HEK293 (cell line): ENCODE measurements around the gene TSACC.

ENCODE experiments used
- ATF2 ChIP-seq: fragments of 450-650 bp; formaldehyde crosslinking; IDR thresholded peaks from 2 replicates; pipeline ENCODE4 v1.5.1; 2016; ENCODE audit warnings: missing biosample characterization, missing genetic modification characterization, low read depth
- CTCF ChIP-seq: fragments of 450-650 bp; formaldehyde crosslinking; IDR thresholded peaks from 2 replicates; pipeline ENCODE4 v1.5.1; 2016; ENCODE audit warnings: missing biosample characterization, missing genetic modification characterization
- FEZF1 ChIP-seq: fragments of 450-650 bp; formaldehyde crosslinking; IDR thresholded peaks from 2 replicates; pipeline ENCODE4 v1.5.1; 2016; ENCODE audit warnings: missing biosample characterization, missing genetic modification characterization
- IKZF3 ChIP-seq: fragments of 450-650 bp; IDR thresholded peaks from 2 replicates; pipeline ENCODE4 v1.5.0; 2018; ENCODE audit warnings: missing biosample characterization, mild to moderate bottlenecking, missing genetic modification characterization, moderate library complexity
- KLF16 ChIP-seq: fragments of 450-650 bp; formaldehyde crosslinking; IDR thresholded peaks from 2 replicates; pipeline ENCODE4 v1.5.1; 2017; ENCODE audit warnings: missing biosample characterization, missing genetic modification characterization
- KLF8 ChIP-seq: fragments of 450-650 bp; formaldehyde crosslinking; IDR thresholded peaks from 2 replicates; pipeline ENCODE4 v1.5.1; 2016; ENCODE audit warnings: missing biosample characterization, missing genetic modification characterization
- SCRT1 ChIP-seq: fragments of 450-650 bp; formaldehyde crosslinking; IDR thresholded peaks from 2 replicates; pipeline ENCODE4 v1.5.1; 2016; ENCODE audit warnings: missing biosample characterization, missing genetic modification characterization, borderline replicate concordance
- ZFP3 ChIP-seq: fragments of 450-650 bp; formaldehyde crosslinking; IDR thresholded peaks from 2 replicates; pipeline ENCODE4 v1.5.1; 2016; ENCODE audit warnings: low read depth, missing biosample characterization, missing genetic modification characterization
- ZFP37 ChIP-seq: fragments of 450-650 bp; formaldehyde crosslinking; IDR thresholded peaks from 2 replicates; pipeline ENCODE4 v1.5.1; 2016; ENCODE audit warnings: missing biosample characterization, missing genetic modification characterization
- ZNF239 ChIP-seq: fragments of 450-650 bp; formaldehyde crosslinking; IDR thresholded peaks from 2 replicates; pipeline ENCODE4 v1.5.1; 2016; ENCODE audit warnings: missing biosample characterization, missing genetic modification characterization
- ZNF24 ChIP-seq: fragments of 450-650 bp; formaldehyde crosslinking; IDR thresholded peaks from 2 replicates; pipeline ENCODE4 v1.5.1; 2016; ENCODE audit warnings: missing biosample characterization, missing genetic modification characterization
- ZNF274 ChIP-seq, 2 experiments: fragments of 200-500 bp in 1 of 2; fragments of 450-650 bp in 1 of 2; sonication (Bioruptor generic) in 1 of 2; formaldehyde crosslinking in 1 of 2; IDR thresholded peaks; 2 replicates each; pipeline versions ENCODE4 v1.5.1 to v1.6.1; 2014 to 2016; ENCODE audit warnings: borderline replicate concordance in 1 of 2, inconsistent platforms in 1 of 2, low read length in 1 of 2, missing biosample characterization in 1 of 2, missing genetic modification characterization in 1 of 2
- ZNF324 ChIP-seq: fragments of 450-650 bp; formaldehyde crosslinking; IDR thresholded peaks from 2 replicates; pipeline ENCODE4 v1.5.1; 2016; ENCODE audit warnings: missing biosample characterization, missing genetic modification characterization
- ZNF473 ChIP-seq: fragments of 450-650 bp; formaldehyde crosslinking; IDR thresholded peaks from 2 replicates; pipeline ENCODE4 v1.5.1; 2017; ENCODE audit warnings: missing biosample characterization, missing genetic modification characterization
- ZNF623 ChIP-seq: fragments of 450-650 bp; formaldehyde crosslinking; IDR thresholded peaks from 2 replicates; pipeline ENCODE4 v1.5.1; 2016; ENCODE audit warnings: missing biosample characterization, missing genetic modification characterization
- ZNF664 ChIP-seq: fragments of 450-650 bp; formaldehyde crosslinking; IDR thresholded peaks from 2 replicates; pipeline ENCODE4 v1.5.1; 2016; ENCODE audit warnings: missing biosample characterization, missing genetic modification characterization
- ZNF843 ChIP-seq: fragments of 450-650 bp; formaldehyde crosslinking; IDR thresholded peaks from 2 replicates; pipeline ENCODE4 v1.5.1; 2016; ENCODE audit warnings: missing biosample characterization, missing genetic modification characterization
- ZSCAN23 ChIP-seq: fragments of 450-650 bp; formaldehyde crosslinking; IDR thresholded peaks from 2 replicates; pipeline ENCODE4 v1.5.1; 2016; ENCODE audit warnings: missing biosample characterization, missing genetic modification characterization
- ZSCAN30 ChIP-seq: fragments of 450-650 bp; IDR thresholded peaks from 2 replicates; pipeline ENCODE4 v1.5.1; 2018; ENCODE audit warnings: missing biosample characterization, mild to moderate bottlenecking, missing genetic modification characterization, moderate library complexity
- TF ChIP-seq, protein P1 (sequence below): fragments of 450-650 bp; formaldehyde crosslinking; IDR thresholded peaks from 2 replicates; pipeline ENCODE4 v1.5.1; 2016; ENCODE audit warnings: missing biosample characterization, missing genetic modification characterization
- TF ChIP-seq, protein P2 (sequence below): sonication (generic); formaldehyde crosslinking; IDR thresholded peaks from 2 replicates; pipeline ENCODE4 v1.8.1; 2022; ENCODE audit warnings: mild to moderate bottlenecking, moderate library complexity, missing genetic modification reagents
- TF ChIP-seq, protein P3 (sequence below): fragments of 450-650 bp; formaldehyde crosslinking; IDR thresholded peaks from 2 replicates; pipeline ENCODE4 v1.5.1; 2017; ENCODE audit warnings: missing biosample characterization, missing genetic modification characterization
- TF ChIP-seq, protein P4 (sequence below): fragments of 450-650 bp; IDR thresholded peaks from 2 replicates; pipeline ENCODE4 v1.5.1; 2018; ENCODE audit warnings: missing biosample characterization, missing genetic modification characterization
- TF ChIP-seq, protein P5 (sequence below): fragments of 450-650 bp; IDR thresholded peaks from 2 replicates; pipeline ENCODE4 v1.5.1; 2018; ENCODE audit warnings: missing biosample characterization, mild to moderate bottlenecking, missing genetic modification characterization

The TSACC gene

GRCh38 chr1:156338180-156338976, at the start of gene TSACC, which contains the start of gene CCT3 (continued):
- TF ChIP-seq, protein P1, sequence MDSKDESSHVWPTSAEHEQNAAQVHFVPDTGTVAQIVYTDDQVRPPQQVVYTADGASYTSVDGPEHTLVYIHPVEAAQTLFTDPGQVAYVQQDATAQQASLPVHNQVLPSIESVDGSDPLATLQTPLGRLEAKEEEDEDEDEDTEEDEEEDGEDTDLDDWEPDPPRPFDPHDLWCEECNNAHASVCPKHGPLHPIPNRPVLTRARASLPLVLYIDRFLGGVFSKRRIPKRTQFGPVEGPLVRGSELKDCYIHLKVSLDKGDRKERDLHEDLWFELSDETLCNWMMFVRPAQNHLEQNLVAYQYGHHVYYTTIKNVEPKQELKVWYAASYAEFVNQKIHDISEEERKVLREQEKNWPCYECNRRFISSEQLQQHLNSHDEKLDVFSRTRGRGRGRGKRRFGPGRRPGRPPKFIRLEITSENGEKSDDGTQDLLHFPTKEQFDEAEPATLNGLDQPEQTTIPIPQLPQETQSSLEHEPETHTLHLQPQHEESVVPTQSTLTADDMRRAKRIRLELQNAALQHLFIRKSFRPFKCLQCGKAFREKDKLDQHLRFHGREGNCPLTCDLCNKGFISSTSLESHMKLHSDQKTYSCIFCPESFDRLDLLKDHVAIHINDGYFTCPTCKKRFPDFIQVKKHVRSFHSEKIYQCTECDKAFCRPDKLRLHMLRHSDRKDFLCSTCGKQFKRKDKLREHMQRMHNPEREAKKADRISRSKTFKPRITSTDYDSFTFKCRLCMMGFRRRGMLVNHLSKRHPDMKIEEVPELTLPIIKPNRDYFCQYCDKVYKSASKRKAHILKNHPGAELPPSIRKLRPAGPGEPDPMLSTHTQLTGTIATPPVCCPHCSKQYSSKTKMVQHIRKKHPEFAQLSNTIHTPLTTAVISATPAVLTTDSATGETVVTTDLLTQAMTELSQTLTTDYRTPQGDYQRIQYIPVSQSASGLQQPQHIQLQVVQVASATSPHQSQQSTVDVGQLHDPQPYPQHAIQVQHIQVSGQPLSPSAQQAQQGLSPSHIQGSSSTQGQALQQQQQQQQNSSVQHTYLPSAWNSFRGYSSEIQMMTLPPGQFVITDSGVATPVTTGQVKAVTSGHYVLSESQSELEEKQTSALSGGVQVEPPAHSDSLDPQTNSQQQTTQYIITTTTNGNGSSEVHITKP (tag by site-specific recombination) = peak; percentile 43
- TF ChIP-seq ZNF843 (tag by site-specific recombination) (0 out of 2 replicates have a peak, but pooled peaks have one; percentile 19), IKZF3 (tag by site-specific recombination) (peak; percentile 63), ZNF239 (no peak), CTCF (tag by site-specific recombination) (no peak), ZFP37 (tag by site-specific recombination) (0 out of 2 replicates have a peak, but pooled peaks have one; percentile 53), ATF2 (no peak), ZNF24 (tag by site-specific recombination) (peak; percentile 33; the same call in 1 of the 2 replicates), ZSCAN30 (tag by site-specific recombination) (peak; percentile 55; the same call in 1 of the 2 replicates), KLF16 (0 out of 2 replicates have a peak, but pooled peaks have one; percentile 6), SCRT1 (tag by site-specific recombination) (peak; percentile 100), FEZF1 (no peak), ZNF274 (IDR thresholded peaks at IDR 0.05; ENCODE audit: low read length) (no peak), ZNF274 (tag by site-specific recombination; IDR thresholded peaks at IDR 0.05; ENCODE audit: borderline replicate concordance) (no peak), ZNF623 (no peak), KLF8 (tag by site-specific recombination) (peak; percentile 62; the same call in 1 of the 2 replicates), ZNF473 (tag by site-specific recombination) (no peak), ZSCAN23 (tag by site-specific recombination) (0 out of 2 replicates have a peak, but pooled peaks have one; percentile 63), ZFP3 (tag by site-specific recombination) (no peak), ZNF324 (tag by site-specific recombination) (no peak; the same call in 1 of the 2 replicates), ZNF664 (peak; percentile 25; the same call in 1 of the 2 replicates)
- TF ChIP-seq, protein P2, sequence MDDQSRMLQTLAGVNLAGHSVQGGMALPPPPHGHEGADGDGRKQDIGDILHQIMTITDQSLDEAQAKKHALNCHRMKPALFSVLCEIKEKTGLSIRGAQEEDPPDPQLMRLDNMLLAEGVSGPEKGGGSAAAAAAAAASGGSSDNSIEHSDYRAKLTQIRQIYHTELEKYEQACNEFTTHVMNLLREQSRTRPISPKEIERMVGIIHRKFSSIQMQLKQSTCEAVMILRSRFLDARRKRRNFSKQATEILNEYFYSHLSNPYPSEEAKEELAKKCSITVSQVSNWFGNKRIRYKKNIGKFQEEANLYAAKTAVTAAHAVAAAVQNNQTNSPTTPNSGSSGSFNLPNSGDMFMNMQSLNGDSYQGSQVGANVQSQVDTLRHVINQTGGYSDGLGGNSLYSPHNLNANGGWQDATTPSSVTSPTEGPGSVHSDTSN (CRISPR knock-in tag) = peak; percentile 98
- TF ChIP-seq, protein P3, sequence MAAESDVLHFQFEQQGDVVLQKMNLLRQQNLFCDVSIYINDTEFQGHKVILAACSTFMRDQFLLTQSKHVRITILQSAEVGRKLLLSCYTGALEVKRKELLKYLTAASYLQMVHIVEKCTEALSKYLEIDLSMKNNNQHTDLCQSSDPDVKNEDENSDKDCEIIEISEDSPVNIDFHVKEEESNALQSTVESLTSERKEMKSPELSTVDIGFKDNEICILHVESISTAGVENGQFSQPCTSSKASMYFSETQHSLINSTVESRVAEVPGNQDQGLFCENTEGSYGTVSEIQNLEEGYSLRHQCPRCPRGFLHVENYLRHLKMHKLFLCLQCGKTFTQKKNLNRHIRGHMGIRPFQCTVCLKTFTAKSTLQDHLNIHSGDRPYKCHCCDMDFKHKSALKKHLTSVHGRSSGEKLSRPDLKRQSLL (tag by site-specific recombination) = no peak
- TF ChIP-seq, protein P4, sequence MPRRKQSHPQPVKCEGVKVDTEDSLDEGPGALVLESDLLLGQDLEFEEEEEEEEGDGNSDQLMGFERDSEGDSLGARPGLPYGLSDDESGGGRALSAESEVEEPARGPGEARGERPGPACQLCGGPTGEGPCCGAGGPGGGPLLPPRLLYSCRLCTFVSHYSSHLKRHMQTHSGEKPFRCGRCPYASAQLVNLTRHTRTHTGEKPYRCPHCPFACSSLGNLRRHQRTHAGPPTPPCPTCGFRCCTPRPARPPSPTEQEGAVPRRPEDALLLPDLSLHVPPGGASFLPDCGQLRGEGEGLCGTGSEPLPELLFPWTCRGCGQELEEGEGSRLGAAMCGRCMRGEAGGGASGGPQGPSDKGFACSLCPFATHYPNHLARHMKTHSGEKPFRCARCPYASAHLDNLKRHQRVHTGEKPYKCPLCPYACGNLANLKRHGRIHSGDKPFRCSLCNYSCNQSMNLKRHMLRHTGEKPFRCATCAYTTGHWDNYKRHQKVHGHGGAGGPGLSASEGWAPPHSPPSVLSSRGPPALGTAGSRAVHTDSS (tag by site-specific recombination) = no peak
- TF ChIP-seq, protein P5, sequence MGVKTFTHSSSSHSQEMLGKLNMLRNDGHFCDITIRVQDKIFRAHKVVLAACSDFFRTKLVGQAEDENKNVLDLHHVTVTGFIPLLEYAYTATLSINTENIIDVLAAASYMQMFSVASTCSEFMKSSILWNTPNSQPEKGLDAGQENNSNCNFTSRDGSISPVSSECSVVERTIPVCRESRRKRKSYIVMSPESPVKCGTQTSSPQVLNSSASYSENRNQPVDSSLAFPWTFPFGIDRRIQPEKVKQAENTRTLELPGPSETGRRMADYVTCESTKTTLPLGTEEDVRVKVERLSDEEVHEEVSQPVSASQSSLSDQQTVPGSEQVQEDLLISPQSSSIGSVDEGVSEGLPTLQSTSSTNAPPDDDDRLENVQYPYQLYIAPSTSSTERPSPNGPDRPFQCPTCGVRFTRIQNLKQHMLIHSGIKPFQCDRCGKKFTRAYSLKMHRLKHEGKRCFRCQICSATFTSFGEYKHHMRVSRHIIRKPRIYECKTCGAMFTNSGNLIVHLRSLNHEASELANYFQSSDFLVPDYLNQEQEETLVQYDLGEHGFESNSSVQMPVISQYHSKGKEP (tag by site-specific recombination) = no peak
